Adrenal gland (tissue), 12 donors: ENCODE data around the gene SLC32A1. TPM values are rescaled to one million over a fixed set of nuclear protein-coding genes. Genes with fewer than 3 reads are reported as not detected.

Experiments
- DNase-seq, 7 donors: peaks; one replicate each; pipeline ENCODE4 v3.0.0-alpha.2; 2019 to 2020
- H3K27ac ChIP-seq, 5 donors: fragments of 200-600 bp; sonication (generic) in 4 of 5; 1 replicate in 3 of 5; 2 replicates in 2 of 5; pipeline versions ENCODE4 v1.5.1 to v1.8.0; 2016 to 2020; ENCODE audit warnings: mild to moderate bottlenecking in 1 of 5
- H3K27me3 ChIP-seq: fragments of 200-600 bp; 2 replicates; pipeline ENCODE4 v1.8.0; 2021
- H3K36me3 ChIP-seq, 2 donors: fragments of 200-600 bp; replicated peaks in 1 of 2; 1 replicate in 1 of 2; 2 replicates in 1 of 2; pipeline versions ENCODE4 v1.5.1 to v1.8.0; 2018 to 2022
- H3K4me1 ChIP-seq, 2 donors: fragments of 200-600 bp; replicated peaks in 1 of 2; 1 replicate in 1 of 2; 2 replicates in 1 of 2; pipeline versions ENCODE4 v1.5.1 to v1.8.0; 2018 to 2021
- H3K4me3 ChIP-seq, 4 donors: fragments of 200-600 bp; sonication (generic) in 3 of 4; one replicate each; pipeline ENCODE4 v1.5.1; 2016 to 2018
- H3K9me3 ChIP-seq, 3 donors: fragments of 200-600 bp; sonication (generic) in 1 of 3; replicated peaks in 1 of 3; 1 replicate in 2 of 3; 2 replicates in 1 of 3; pipeline versions ENCODE4 v1.5.1 to v1.8.0; 2016 to 2021
- POLR2A ChIP-seq, 2 donors: fragments of 450-650 bp; IDR thresholded peaks; one replicate each; pipeline ENCODE4 v1.6.1; 2017; ENCODE audit warnings: antibody characterized with exemption in 2 of 2, mild to moderate bottlenecking in 2 of 2, moderate library complexity in 1 of 2
- WGBS, 4 donors: extraction: QIAGEN DNeasy Blood & Tissue Kit in 2 of 4; methylation state at CpG; one replicate each; pipeline versions ENCODE4 v1.1.5 to v1.1.7; 2013 to 2017; 5-methylcytosine and 5-hydroxymethylcytosine counted together
- intact Hi-C, 2 donors: fragments of 100-400 bp; cut with DNase I; formaldehyde crosslinking; loops; one replicate each; pipeline versions ENCODE4 v1.14.1 to v1.15.0; 2022 to 2023
- polyA plus RNA-seq, 3 donors: library from polyadenylated mRNA; stranded (reverse); fragments of 200-250 nt in 2 of 3; fragments of 350-450 nt in 1 of 3; fragmentation: Illumina TruSeq in 1 of 3; extraction: RNeasy Lipid Tissue Mini Kit (QIAGEN cat#74804) in 1 of 3; gene quantifications; one replicate each; pipeline ENCODE4 v1.2.3, GENCODE V29; 2013 to 2014
- total RNA-seq, 9 donors: library from RNA; depleted of rRNA in 4 of 9; stranded (reverse); fragments of >200 nt in 4 of 9; fragments of 120-200 nt in 1 of 9; fragmentation: NEBNext Ultra II Directional in 1 of 9; extraction: Animal tissue kit (Norgen Biotek cat#: 25700) in 1 of 9; gene quantifications; one replicate each; pipeline versions ENCODE4 v1.1.0 to v1.2.4, GENCODE V29; 2013 to 2023
- TF ChIP-seq, protein P1 (sequence below), 6 experiments: fragments of 450-650 bp in 4 of 6; fragments of 200-600 bp in 2 of 6; sonication (generic) in 1 of 6; IDR thresholded peaks; 1 replicate in 5 of 6; 2 replicates in 1 of 6; pipeline versions ENCODE4 v1.5.1 to v1.8.0; 2016 to 2021; ENCODE audit warnings: antibody characterized with exemption in 6 of 6, mild to moderate bottlenecking in 2 of 6, moderate library complexity in 1 of 6
- donor health status: healthy with polysubstance abuse.
- donor health status: Bipolar disorder and iron deficiency.
- donor health status: DM: yes; HTN: yes; CAD: no.
- donor health status: DM: no; HTN: no; CAD: no.
- donor health status: DM: no; HTN: no; CAD: no.
- donor health status: DM: yes; HTN: yes; CAD: no.

The SLC32A1 gene
- total and polyA plus RNA-seq, 12 donors, result 0.24 TPM; not detected in 11

DNA sequence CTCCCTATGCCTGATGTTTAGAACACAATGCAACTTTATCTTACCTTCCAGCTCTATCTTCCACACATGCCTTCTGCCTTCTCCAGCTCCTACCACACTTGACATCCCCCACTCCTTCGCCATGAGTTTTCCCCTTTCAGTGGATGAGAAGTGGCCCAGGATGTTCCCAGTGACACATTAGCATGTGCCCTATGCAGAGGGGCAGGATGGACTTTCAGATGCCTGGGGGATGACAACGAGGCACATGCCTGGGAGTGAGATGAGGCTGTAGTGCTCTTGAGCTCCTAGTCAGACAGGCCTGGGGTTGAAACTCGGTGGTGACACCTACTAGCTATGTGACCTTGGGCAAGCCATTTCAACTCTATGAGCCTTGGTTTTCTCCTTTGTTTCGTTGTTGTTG lies 20.1 kb upstream of the SLC32A1 start:
- H3K9me3 ChIP-seq, result no peaks in the 10 kb centered on the region
- no peak overlapping the region for H3K4me3 ChIP-seq
- 41 to 61% (median 56%) methylated on average over 4 of the region's 4 CpGs for WGBS, 4 donors
- DNase-seq, result no peak
- no peak overlapping the region for H3K27ac ChIP-seq
- H3K36me3 ChIP-seq, result no peaks in the 10 kb centered on the region
- no peaks in the 10 kb centered on the region for H3K4me1 ChIP-seq
- TF ChIP-seq, protein P1, sequence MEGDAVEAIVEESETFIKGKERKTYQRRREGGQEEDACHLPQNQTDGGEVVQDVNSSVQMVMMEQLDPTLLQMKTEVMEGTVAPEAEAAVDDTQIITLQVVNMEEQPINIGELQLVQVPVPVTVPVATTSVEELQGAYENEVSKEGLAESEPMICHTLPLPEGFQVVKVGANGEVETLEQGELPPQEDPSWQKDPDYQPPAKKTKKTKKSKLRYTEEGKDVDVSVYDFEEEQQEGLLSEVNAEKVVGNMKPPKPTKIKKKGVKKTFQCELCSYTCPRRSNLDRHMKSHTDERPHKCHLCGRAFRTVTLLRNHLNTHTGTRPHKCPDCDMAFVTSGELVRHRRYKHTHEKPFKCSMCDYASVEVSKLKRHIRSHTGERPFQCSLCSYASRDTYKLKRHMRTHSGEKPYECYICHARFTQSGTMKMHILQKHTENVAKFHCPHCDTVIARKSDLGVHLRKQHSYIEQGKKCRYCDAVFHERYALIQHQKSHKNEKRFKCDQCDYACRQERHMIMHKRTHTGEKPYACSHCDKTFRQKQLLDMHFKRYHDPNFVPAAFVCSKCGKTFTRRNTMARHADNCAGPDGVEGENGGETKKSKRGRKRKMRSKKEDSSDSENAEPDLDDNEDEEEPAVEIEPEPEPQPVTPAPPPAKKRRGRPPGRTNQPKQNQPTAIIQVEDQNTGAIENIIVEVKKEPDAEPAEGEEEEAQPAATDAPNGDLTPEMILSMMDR (IDR thresholded peaks at IDR 0.05), result no peak
- no peak for TF ChIP-seq POLR2A (IDR thresholded peaks at IDR 0.05)
- no peaks in the 10 kb centered on the region for H3K27me3 ChIP-seq
- intact Hi-C loops, result no loop called here

DNA sequence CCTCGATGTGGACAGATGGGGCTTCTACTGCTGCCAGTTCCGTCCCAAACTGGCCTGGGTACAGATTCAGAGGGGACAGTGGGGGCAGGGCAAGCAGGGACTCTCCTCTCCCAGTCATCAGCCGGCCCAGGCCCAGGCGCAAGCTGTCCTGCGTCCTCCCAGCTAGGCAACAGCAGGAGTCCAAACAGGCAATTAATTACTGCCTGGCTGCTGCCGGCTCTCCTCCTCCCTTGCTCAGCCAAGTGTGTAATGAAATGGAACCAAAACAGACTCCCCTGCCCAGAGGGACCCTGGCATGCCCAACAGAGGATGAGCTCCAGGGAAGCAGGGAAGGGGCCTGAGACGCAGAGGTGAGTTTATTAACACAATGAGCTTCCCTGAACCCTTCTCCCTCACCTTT lies 17.8 kb upstream of the SLC32A1 start:
- no peaks in the 10 kb centered on the region for H3K36me3 ChIP-seq
- intact Hi-C loops, result no loop called here
- H3K27me3 ChIP-seq, result no peaks in the 10 kb centered on the region
- H3K9me3 ChIP-seq, result no peaks in the 10 kb centered on the region
- 17 to 33% (median 28%) methylated on average over 5 to 7 of the region's 7 CpGs for WGBS, 4 donors
- no peak for DNase-seq
- H3K27ac ChIP-seq, result no peak overlapping the region
- no peaks in the 10 kb centered on the region for H3K4me1 ChIP-seq
- no peak overlapping the region for H3K4me3 ChIP-seq
- TF ChIP-seq, protein P1 (IDR thresholded peaks at IDR 0.05), result no peak
- TF ChIP-seq POLR2A (IDR thresholded peaks at IDR 0.05), result no peak

DNA sequence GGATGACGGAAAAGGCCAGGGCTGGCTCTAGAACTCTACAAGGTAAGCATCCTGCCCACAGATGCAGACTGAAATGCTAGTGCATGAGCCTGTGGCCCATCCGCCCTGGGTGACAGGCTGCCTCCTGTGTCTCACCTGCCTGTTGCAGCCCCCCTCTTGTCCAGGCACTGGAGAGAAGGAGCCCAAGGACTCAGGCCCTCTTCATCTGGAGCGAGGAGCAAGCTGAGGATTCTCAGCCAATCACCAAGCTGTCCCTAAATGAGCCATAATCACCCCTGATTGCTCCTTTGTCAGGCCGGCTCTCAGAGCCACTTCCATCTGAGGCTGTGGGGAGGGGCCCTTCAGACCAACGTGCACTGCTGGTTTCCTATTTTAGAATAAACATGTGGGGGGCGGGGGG lies 10.0 kb upstream of the SLC32A1 start:
- intact Hi-C loops, result no loop called here
- TF ChIP-seq, protein P1 (IDR thresholded peaks at IDR 0.05), result no peak
- no peak for TF ChIP-seq POLR2A (IDR thresholded peaks at IDR 0.05)
- no peaks in the 10 kb centered on the region for H3K9me3 ChIP-seq
- H3K36me3 ChIP-seq, result no peaks in the 10 kb centered on the region
- H3K4me3 ChIP-seq, result no peak overlapping the region
- H3K4me1 ChIP-seq, result no peaks in the 10 kb centered on the region
- peaks cover 7% of the 10 kb centered on the region for H3K27me3 ChIP-seq
- H3K27ac ChIP-seq, result no peak overlapping the region
- 20 to 30% (median 28%) methylated on average over 3 to 6 of the region's 6 CpGs for WGBS, 4 donors
- DNase-seq, result no peak

DNA sequence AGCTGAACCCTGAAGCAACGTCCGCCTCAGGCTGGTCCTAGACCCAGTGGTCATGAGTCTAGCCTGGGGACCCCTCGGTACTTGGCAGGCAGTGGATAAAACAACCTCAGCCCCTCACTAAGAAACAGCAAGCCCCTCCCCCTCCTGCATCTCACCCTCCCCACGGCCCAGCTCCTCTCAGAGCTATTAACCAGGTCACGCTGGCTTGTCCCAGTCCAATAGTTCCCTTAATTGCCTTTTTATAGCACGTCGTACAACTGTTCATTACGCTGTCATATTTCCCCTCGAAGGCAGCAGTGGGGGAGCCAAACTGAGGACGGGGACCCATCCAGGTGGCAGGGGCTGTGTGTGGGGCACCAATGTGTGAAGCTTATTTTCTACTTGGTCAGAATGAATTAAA lies 8.6 kb upstream of the SLC32A1 start:
- H3K27ac ChIP-seq, result no peak overlapping the region
- H3K36me3 ChIP-seq, result no peaks in the 10 kb centered on the region
- no peaks in the 10 kb centered on the region for H3K4me1 ChIP-seq
- H3K4me3 ChIP-seq, result no peak overlapping the region
- peaks cover 12% of the 10 kb centered on the region for H3K27me3 ChIP-seq
- H3K9me3 ChIP-seq, result no peaks in the 10 kb centered on the region
- no peak for DNase-seq
- WGBS, 4 donors, result 25 to 33% (median 30%) methylated on average over 10 of the region's 10 CpGs
- intact Hi-C loops, result no loop called here
- TF ChIP-seq, protein P1 (IDR thresholded peaks at IDR 0.05), result no peak
- TF ChIP-seq POLR2A (IDR thresholded peaks at IDR 0.05), result no peak
